HepG2 (cell line): Measurements from ENCODE around the gene CLEC19A. TPM values are rescaled to one million over a fixed set of nuclear protein-coding genes. Genes with fewer than 3 reads are reported as not detected.

Experiments
- ATAC-seq: fragments of 200-7000 bp; cut with Tn5 transposase; 3 replicates; pipeline ENCODE4 v1.9.1; 2020; ENCODE audit warnings: mild to moderate bottlenecking, moderate library complexity
- BruUV-seq: library from RNA; stranded (reverse); fragments of 400-500 nt; replicated peaks from 2 replicates; lab custom pipeline; 2021; lab: Mats Ljungman, UMichigan
- CTCF ChIA-PET: fragments of 300-600 bp; formaldehyde crosslinking; extraction: SDS; loops from one replicate; lab custom pipeline; 2021; ENCODE audit warnings: low total read pairs, inconsistent platforms, low intra/inter-chr PET ratio; lab: Yijun Ruan, JAX
- POLR2A ChIA-PET: fragments of 350-600 bp; sonication (Branson Sonifier 250); formaldehyde crosslinking; loops from one replicate; lab custom pipeline; 2020; ENCODE audit warnings: antibody characterized with exemption, inconsistent platforms; lab: Yijun Ruan, JAX
- DNase-seq: peaks from one replicate; pipeline ENCODE4 v3.0.0-alpha.2; 2015; ENCODE audit warnings: low spot score
- FAIRE-seq: peaks from 3 replicates; lab custom pipeline; 2011; peaks lifted over from hg19 to GRCh38; lab: Jason Lieb, UNC
- H2AFZ ChIP-seq: one replicate; pipeline ENCODE4 v1.6.1; 2011; ENCODE audit warnings: low read length, inconsistent platforms
- H3K27ac ChIP-seq: fragments of 300-600 bp; 3 replicates; pipeline ENCODE4 v1.8.0; 2011; ENCODE audit warnings: mixed run types, mild to moderate bottlenecking, mixed read lengths, low read length, inconsistent platforms; ENCODE audit not compliant: insufficient read depth; ENCODE audit errors: extremely low read length
- H3K27me3 ChIP-seq, 2 experiments: fragments of 200-600 bp in 1 of 2; 2 replicates in 1 of 2; 3 replicates in 1 of 2; pipeline versions ENCODE4 v1.6.0 to v1.8.0; 2011; ENCODE audit warnings: low read length in 2 of 2, mild to moderate bottlenecking in 2 of 2, moderate library complexity in 2 of 2, inconsistent platforms in 1 of 2; ENCODE audit not compliant: insufficient read depth in 2 of 2, control insufficient read depth in 1 of 2
- H3K36me3 ChIP-seq, 2 experiments: fragments of 200-600 bp in 1 of 2; replicated peaks in 1 of 2; 2 replicates in 1 of 2; 3 replicates in 1 of 2; pipeline versions ENCODE4 v1.5.1 to v1.8.0; 2011; ENCODE audit warnings: low read length in 2 of 2, inconsistent platforms in 1 of 2; ENCODE audit not compliant: insufficient read depth in 2 of 2, control insufficient read depth in 1 of 2
- H3K4me1 ChIP-seq: 2 replicates; pipeline ENCODE4 v1.5.1; 2012; ENCODE audit warnings: low read length, inconsistent platforms; ENCODE audit not compliant: insufficient read depth
- H3K4me2 ChIP-seq: 2 replicates; pipeline ENCODE4 v1.6.0; 2011; ENCODE audit warnings: low read depth, low read length, inconsistent platforms
- H3K4me3 ChIP-seq, 3 experiments: fragments of 200-600 bp in 1 of 3; sonication (generic), shearing (Covaris generic) in 1 of 3; replicated peaks in 1 of 3; 2 replicates each; pipeline ENCODE4 v1.5.1; 2011 to 2016; ENCODE audit warnings: low read length in 3 of 3, inconsistent platforms in 2 of 3, low read depth in 2 of 3, mild to moderate bottlenecking in 2 of 3, control low read depth in 1 of 3, mixed read lengths in 1 of 3; ENCODE audit not compliant: insufficient read depth in 1 of 3
- H3K79me2 ChIP-seq: one replicate; pipeline ENCODE4 v1.6.1; 2011; ENCODE audit warnings: low read length, inconsistent platforms; ENCODE audit not compliant: insufficient read depth
- H3K9ac ChIP-seq: 2 replicates; pipeline ENCODE4 v1.6.0; 2011; ENCODE audit warnings: mild to moderate bottlenecking, low read depth, low read length, inconsistent platforms; ENCODE audit not compliant: insufficient read depth
- H3K9me3 ChIP-seq: 2 replicates; pipeline ENCODE4 v1.5.1; 2012; ENCODE audit warnings: mild to moderate bottlenecking, low read length
- H4K20me1 ChIP-seq: 2 replicates; pipeline ENCODE4 v1.6.0; 2011; ENCODE audit warnings: inconsistent platforms, mild to moderate bottlenecking, low read length, moderate library complexity; ENCODE audit not compliant: insufficient read depth
- ARHGAP35 ChIP-seq: sonication (generic); formaldehyde crosslinking; IDR thresholded peaks from 2 replicates; pipeline ENCODE4 v1.9.0; 2022; ENCODE audit warnings: mild to moderate bottlenecking, inconsistent platforms, moderate library complexity, missing genetic modification reagents, borderline replicate concordance
- BRF2 ChIP-seq: sonication (generic); formaldehyde crosslinking; IDR thresholded peaks from 2 replicates; pipeline ENCODE4 v1.8.1; 2022; ENCODE audit warnings: mild to moderate bottlenecking, missing genetic modification reagents
- EP300 ChIP-seq, 3 experiments: sonication (generic) in 1 of 3; formaldehyde crosslinking in 1 of 3; IDR thresholded peaks; 2 replicates each; pipeline versions ENCODE4 v1.5.1 to v1.6.1; 2011 to 2020; ENCODE audit warnings: low read depth in 2 of 3, low read length in 2 of 3, borderline replicate concordance in 1 of 3, improper control_type of control experiment in 1 of 3, mild to moderate bottlenecking in 1 of 3, missing genetic modification reagents in 1 of 3, moderate library complexity in 1 of 3
- LBX2 ChIP-seq: sonication (generic); formaldehyde crosslinking; IDR thresholded peaks from 2 replicates; pipeline ENCODE4 v1.5.0; 2020; ENCODE audit warnings: missing genetic modification reagents, mild to moderate bottlenecking, borderline replicate concordance
- MIER3 ChIP-seq: IDR thresholded peaks from 2 replicates; pipeline ENCODE4 v1.6.1; 2016; ENCODE audit warnings: missing compliant biosample characterization, borderline replicate concordance
- PREB ChIP-seq: sonication (generic); formaldehyde crosslinking; IDR thresholded peaks from 2 replicates; pipeline ENCODE4 v1.4.0; 2020; ENCODE audit warnings: missing genetic modification reagents
- RELA ChIP-seq: sonication (generic); formaldehyde crosslinking; IDR thresholded peaks from 2 replicates; pipeline ENCODE4 v1.4.0; 2020; ENCODE audit warnings: missing genetic modification reagents
- TFDP2 ChIP-seq: sonication (generic); formaldehyde crosslinking; IDR thresholded peaks from 2 replicates; pipeline ENCODE4 v1.4.0; 2020; ENCODE audit warnings: missing genetic modification reagents
- TSC22D2 ChIP-seq: sonication (generic); formaldehyde crosslinking; IDR thresholded peaks from 2 replicates; pipeline ENCODE4 v1.5.1; 2020; ENCODE audit warnings: missing genetic modification reagents, mild to moderate bottlenecking, borderline replicate concordance
- ZBTB21 ChIP-seq: sonication (generic); formaldehyde crosslinking; IDR thresholded peaks from 2 replicates; pipeline ENCODE4 v1.4.0; 2020; ENCODE audit warnings: missing genetic modification reagents
- WGBS: methylation state at CpG from one replicate; pipeline ENCODE4 v1.1.6; 2017; ENCODE audit warnings: low lambda C conversion rate; 5-methylcytosine and 5-hydroxymethylcytosine counted together
- in situ Hi-C: cut with HindIII; loops from 2 replicates; pipeline ENCODE4 v1.10.0; 2017; ENCODE audit warnings: low pct_unique_long_range_greater_than_20kb; ENCODE audit not compliant: extremely low pct_ligation_motif_present
- intact Hi-C: fragments of 100-400 bp; cut with micrococcal nuclease; formaldehyde crosslinking; loops from one replicate; pipeline ENCODE4 v1.10.0; 2022; ENCODE audit not compliant: unreplicated experiment
- polyA plus RNA-seq, 8 experiments: library from polyadenylated mRNA; depleted of rRNA in 3 of 8; stranded (reverse) in 7 of 8; unstranded in 1 of 8; fragments of >200 nt; fragmentation: Illumina TruSeq in 4 of 8; extraction: Trizol in 4 of 8; gene quantifications; 2 replicates each; pipeline versions ENCODE4 v1.2.1 to v1.2.3, GENCODE V29; 2011 to 2016; ENCODE audit warnings: low read depth in 4 of 8, missing spikeins in 1 of 8, mixed read lengths in 1 of 8; ENCODE audit not compliant: insufficient read depth in 1 of 8
- total RNA-seq, 5 experiments: library from RNA; depleted of rRNA; stranded (reverse); fragments of >200 nt; fragmentation: Illumina TruSeq; extraction: Trizol; gene quantifications; 2 replicates each; pipeline ENCODE4 v1.2.3, GENCODE V29; 2016; ENCODE audit warnings: low read depth in 1 of 5

Gene CLEC19A
- total and polyA plus RNA-seq, 2 of the 13 experiments (the other 11 are each of a cell fraction or from before 2014, with no cell fraction given): not detected

- H3K27me3 ChIP-seq: peaks cover 0 to 4% of the 10 kb centered on the region in 2 experiments; a peak in 1 of 5 replicates
- H3K27ac ChIP-seq: no peak overlapping the region
- ATAC-seq (no peak), FAIRE-seq (no peak), DNase-seq (no peak)
- BruUV-seq: no TSS peak
- H4K20me1 ChIP-seq: no peaks in the 10 kb centered on the region
- no peak overlapping the region for H3K9ac ChIP-seq
- H3K79me2 ChIP-seq: no peaks in the 10 kb centered on the region
- WGBS: 4% methylated on average over 4 of the region's 4 CpGs
- H3K4me2 ChIP-seq: no peak overlapping the region
- TF ChIP-seq BRF2 (CRISPR knock-in tag): no peak
- TF ChIP-seq ZBTB21 (CRISPR knock-in tag): no peak
- TF ChIP-seq ARHGAP35 (CRISPR knock-in tag): no peak
- TF ChIP-seq PREB (CRISPR knock-in tag): no peak
- no peak for TF ChIP-seq RELA (CRISPR knock-in tag)
- TF ChIP-seq LBX2 (CRISPR knock-in tag): no peak
- no peak for TF ChIP-seq TFDP2 (CRISPR knock-in tag)
- no peak for TF ChIP-seq EP300 (IDR thresholded peaks at IDR 0.05; ENCODE audit: low read depth in 2 of 2, low read length in 2 of 2)
- no peak for TF ChIP-seq EP300 (CRISPR knock-in tag; IDR thresholded peaks at IDR 0.05; ENCODE audit: borderline replicate concordance)
- TF ChIP-seq MIER3 (CRISPR knock-in tag): no peak
- no peak for TF ChIP-seq TSC22D2 (CRISPR knock-in tag)
- H3K9me3 ChIP-seq: no peaks in the 10 kb centered on the region
- ChIA-PET POLR2A (no interaction called here), CTCF (no interaction called here)
- in situ Hi-C loops (no loop called here), intact Hi-C loops (no loop called here)
- H3K4me1 ChIP-seq: peaks cover 2% of the 10 kb centered on the region; the same call in 1 of the 2 replicates
- no peak overlapping the region for H3K4me3 ChIP-seq
- no peaks in the 10 kb centered on the region for H3K36me3 ChIP-seq
- no peak overlapping the region for H2AFZ ChIP-seq
Observed at GRCh38 chr16:19287241-19287640, 1.7 kb downstream of the CLEC19A start.
